ENCODE results near the gene UQCC5. TPM values are rescaled to one million over a fixed set of nuclear protein-coding genes. Genes with fewer than 3 reads are reported as not detected.

Gene UQCC5
- total and polyA plus RNA-seq, 2 experiments from 2014 or later: 0.32 to 64.2 TPM

DNA sequence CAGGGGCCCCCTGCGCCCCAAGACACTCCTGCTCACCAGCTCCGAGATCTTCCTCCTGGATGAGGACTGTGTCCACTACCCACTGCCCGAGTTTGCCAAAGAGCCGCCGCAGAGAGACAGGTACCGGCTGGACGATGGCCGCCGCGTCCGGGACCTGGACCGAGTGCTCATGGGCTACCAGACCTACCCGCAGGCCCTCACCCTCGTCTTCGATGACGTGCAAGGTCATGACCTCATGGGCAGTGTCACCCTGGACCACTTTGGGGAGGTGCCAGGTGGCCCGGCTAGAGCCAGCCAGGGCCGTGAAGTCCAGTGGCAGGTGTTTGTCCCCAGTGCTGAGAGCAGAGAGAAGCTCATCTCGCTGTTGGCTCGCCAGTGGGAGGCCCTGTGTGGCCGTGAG is 44.3 kb upstream of the UQCC5 start:
- no peaks in the 10 kb centered on the region for H3K9me3 ChIP-seq (ENCODE audit: low read depth)
- no peak for DNase-seq
- no peaks in the 10 kb centered on the region for H4K20me1 ChIP-seq (ENCODE audit: insufficient read depth)
- peaks cover 7% of the 10 kb centered on the region; the same call in 1 of the 2 replicates for H3K36me3 ChIP-seq (ENCODE audit: low read depth)
- in situ Hi-C loops (cut with MboI): no loop called here
- H2AFZ ChIP-seq: no peak overlapping the region
- peaks cover 8% of the 10 kb centered on the region for H3K4me1 ChIP-seq (ENCODE audit: insufficient read depth)
- H3K4me2 ChIP-seq (ENCODE audit: unreplicated experiment): no peak overlapping the region
- no peaks in the 10 kb centered on the region for H3K9me2 ChIP-seq (ENCODE audit: insufficient read depth)
- no peak overlapping the region for H3K4me3 ChIP-seq
- H3F3A ChIP-seq (ENCODE audit: insufficient read depth): no peaks in the 10 kb centered on the region
- no peaks in the 10 kb centered on the region for H3K79me2 ChIP-seq (ENCODE audit: insufficient read depth)
- H3K27me3 ChIP-seq (replicated peaks; ENCODE audit: insufficient read depth): no peaks in the 10 kb centered on the region
- no peak overlapping the region for H3K27ac ChIP-seq
- H3K9ac ChIP-seq: no peak overlapping the region
- TF ChIP-seq EZH2 (IDR thresholded peaks at IDR 0.05; ENCODE audit: insufficient read depth, poor library complexity, severe bottlenecking) (no peak), EZH2phosphoT487 (IDR thresholded peaks at IDR 0.05; ENCODE audit: insufficient read depth, low read depth) (no peak)
- WGBS, 2 experiments (ENCODE audit: low coverage in 1 of 2, low lambda C conversion rate in 2 of 2, missing lambda C conversion rate in 2 of 2): 95 to 97% methylated on average over 21 of the region's 21 CpGs

DNA sequence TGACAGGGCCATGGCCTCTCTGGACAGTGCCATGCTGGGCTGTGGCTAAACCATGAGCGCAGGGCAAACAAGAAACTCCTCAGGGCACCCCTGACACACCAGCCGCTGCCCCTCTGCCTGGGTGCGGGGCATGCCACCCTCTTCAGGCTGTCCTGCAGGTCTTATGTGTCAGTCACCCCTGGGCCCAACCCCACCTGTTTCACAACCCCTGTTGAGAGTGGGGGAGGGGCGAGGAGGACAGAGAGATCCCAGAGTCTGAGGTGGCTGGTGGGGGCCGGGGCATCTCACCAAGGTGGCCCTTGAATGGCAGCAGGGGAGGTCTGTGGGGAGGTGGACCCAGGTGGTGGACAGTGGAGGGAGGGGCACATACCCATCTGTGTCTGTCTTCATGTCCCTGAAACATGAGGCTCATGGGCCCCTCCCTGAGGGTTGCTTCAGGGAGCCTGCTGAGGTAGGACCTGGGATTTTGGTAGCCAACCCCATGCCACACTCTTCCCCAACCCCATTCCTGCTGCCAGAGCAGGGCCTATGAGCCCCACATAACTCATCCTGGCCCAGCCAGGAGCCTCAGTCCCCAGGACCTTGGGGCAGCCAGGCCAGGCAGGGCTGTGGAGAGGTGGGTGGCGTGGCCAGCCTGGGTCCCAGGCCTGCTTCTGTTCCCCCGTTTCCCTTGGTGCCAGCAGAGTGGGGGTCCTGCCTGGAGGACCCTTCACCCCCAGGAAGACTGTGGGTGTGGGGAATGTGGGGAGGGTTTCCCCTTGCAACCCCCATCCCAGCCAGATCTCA is 43.0 kb upstream of the UQCC5 start:
- no peak overlapping the region for H3K9ac ChIP-seq
- no peaks in the 10 kb centered on the region for H3K9me3 ChIP-seq (ENCODE audit: low read depth)
- H3K4me1 ChIP-seq (ENCODE audit: insufficient read depth): peaks cover 18% of the 10 kb centered on the region
- no peak overlapping the region for H3K4me3 ChIP-seq
- DNase-seq: no peak
- no peak overlapping the region for H3K27ac ChIP-seq
- WGBS, 2 experiments (ENCODE audit: low coverage in 1 of 2, low lambda C conversion rate in 2 of 2, missing lambda C conversion rate in 2 of 2): 97 to 99% methylated on average over 7 of the region's 7 CpGs
- H3K4me2 ChIP-seq (ENCODE audit: unreplicated experiment): no peak overlapping the region
- 0 out of 2 replicates have a peak, but pooled peaks cover 7% of the 10 kb centered on the region for H3F3A ChIP-seq (ENCODE audit: insufficient read depth)
- no peak overlapping the region for H2AFZ ChIP-seq
- no peaks in the 10 kb centered on the region for H3K9me2 ChIP-seq (ENCODE audit: insufficient read depth)
- in situ Hi-C loops (cut with MboI): no loop called here
- H4K20me1 ChIP-seq (ENCODE audit: insufficient read depth): no peaks in the 10 kb centered on the region
- no peaks in the 10 kb centered on the region for H3K79me2 ChIP-seq (ENCODE audit: insufficient read depth)
- peaks cover 7% of the 10 kb centered on the region; the same call in 1 of the 2 replicates for H3K36me3 ChIP-seq (ENCODE audit: low read depth)
- H3K27me3 ChIP-seq (replicated peaks; ENCODE audit: insufficient read depth): no peaks in the 10 kb centered on the region
- no peak for TF ChIP-seq EZH2phosphoT487 (IDR thresholded peaks at IDR 0.05; ENCODE audit: insufficient read depth, low read depth)
- TF ChIP-seq EZH2 (IDR thresholded peaks at IDR 0.05; ENCODE audit: insufficient read depth, poor library complexity, severe bottlenecking): no peak

DNA sequence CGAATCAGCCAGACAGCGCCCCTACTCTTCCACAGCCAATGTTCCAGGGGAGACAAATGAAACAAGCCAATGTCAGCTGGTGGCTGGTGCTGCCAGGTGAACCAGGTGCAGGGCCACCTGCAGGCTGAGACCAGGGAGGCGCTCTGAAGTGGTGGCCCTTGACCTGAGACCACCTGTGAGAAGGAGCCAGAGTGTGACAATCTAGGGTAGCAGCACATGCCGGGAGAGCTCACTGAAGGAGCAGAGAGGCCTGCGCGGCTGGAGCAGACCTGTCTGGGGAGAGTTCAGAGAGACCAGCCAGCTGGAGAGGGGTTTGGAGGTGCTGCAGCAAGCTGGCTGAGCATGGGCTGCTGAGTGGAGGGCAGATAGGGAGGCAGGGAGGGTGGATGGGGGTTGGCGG is 42.0 kb upstream of the UQCC5 start:
- H3K9ac ChIP-seq: no peak overlapping the region

DNA sequence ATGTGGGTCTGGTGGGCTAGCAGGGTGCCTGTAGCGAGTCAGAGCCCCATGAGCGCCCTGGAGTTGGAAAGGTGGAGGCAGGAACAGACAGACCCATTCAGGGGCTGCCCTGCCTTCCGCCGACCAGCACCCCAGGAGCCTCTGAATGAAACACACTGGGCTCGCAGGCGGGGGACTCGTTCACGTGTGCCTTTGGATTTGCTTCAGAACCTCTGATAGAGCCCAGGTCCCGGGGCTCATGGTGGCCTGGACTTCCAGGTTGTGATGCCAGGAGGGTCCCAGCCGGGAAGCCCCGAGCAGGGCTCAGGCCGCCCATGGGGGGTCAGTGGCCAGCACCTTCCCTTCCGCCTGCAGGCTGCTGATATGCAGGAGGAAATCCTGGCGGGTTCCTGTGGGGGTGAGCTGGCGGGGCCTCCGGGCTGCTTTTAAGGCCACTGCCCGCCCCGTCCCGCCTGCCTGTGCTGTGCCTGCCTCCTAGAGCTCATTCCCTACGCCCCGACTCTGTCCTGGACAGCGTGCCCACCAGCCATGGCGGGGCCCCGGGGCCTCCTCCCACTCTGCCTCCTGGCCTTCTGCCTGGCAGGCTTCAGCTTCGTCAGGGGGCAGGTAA is 41.4 kb upstream of the UQCC5 start, which contains the start of gene STAB1:
Gene STAB1 (plus strand): TSS at position 453 of the 610 bp plus-strand sequence. CDS start 76 bp downstream, at position 529.
- H3K4me3 ChIP-seq: no peak within 1 kb of the TSS
- H3K27me3 ChIP-seq (replicated peaks; ENCODE audit: insufficient read depth): no peaks in the 10 kb centered on the region
- H3K9me2 ChIP-seq (ENCODE audit: insufficient read depth): no peaks in the 10 kb centered on the region
- peaks cover 23% of the 10 kb centered on the region for H3K4me1 ChIP-seq (ENCODE audit: insufficient read depth)
- DNase-seq: no peak
- peaks cover 7% of the 10 kb centered on the region; the same call in 1 of the 2 replicates for H3K36me3 ChIP-seq (ENCODE audit: low read depth)
- H3K4me2 ChIP-seq (ENCODE audit: unreplicated experiment): no peak within 1 kb of the TSS
- in situ Hi-C loops (cut with MboI): no loop called here
- no peaks in the 10 kb centered on the region for H3K79me2 ChIP-seq (ENCODE audit: insufficient read depth)
- no peaks in the 10 kb centered on the region for H3K9me3 ChIP-seq (ENCODE audit: low read depth)
- H3K27ac ChIP-seq: no peak within 1 kb of the TSS
- no peak within 1 kb of the TSS for H3K9ac ChIP-seq
- H2AFZ ChIP-seq: no peak within 1 kb of the TSS
- WGBS, 2 experiments (ENCODE audit: low coverage in 1 of 2, low lambda C conversion rate in 2 of 2, missing lambda C conversion rate in 2 of 2): 74 to 79% methylated on average over 20 to 25 of the region's 25 CpGs
- H3F3A ChIP-seq (ENCODE audit: insufficient read depth): 0 out of 2 replicates have a peak, but pooled peaks cover 11% of the 10 kb centered on the region
- H4K20me1 ChIP-seq (ENCODE audit: insufficient read depth): no peaks in the 10 kb centered on the region
- TF ChIP-seq EZH2 (IDR thresholded peaks at IDR 0.05; ENCODE audit: insufficient read depth, poor library complexity, severe bottlenecking) (no peak), EZH2phosphoT487 (IDR thresholded peaks at IDR 0.05; ENCODE audit: insufficient read depth, low read depth) (no peak)

More for the DNA sequence above, 42.0 kb upstream of the UQCC5 start:
- H3K79me2 ChIP-seq (ENCODE audit: insufficient read depth): no peaks in the 10 kb centered on the region
- no peaks in the 10 kb centered on the region for H3K27me3 ChIP-seq (replicated peaks; ENCODE audit: insufficient read depth)
- no peaks in the 10 kb centered on the region for H3K9me2 ChIP-seq (ENCODE audit: insufficient read depth)
- in situ Hi-C loops (cut with MboI): no loop called here
- no peaks in the 10 kb centered on the region for H3K9me3 ChIP-seq (ENCODE audit: low read depth)
- H3F3A ChIP-seq (ENCODE audit: insufficient read depth): 0 out of 2 replicates have a peak, but pooled peaks cover 11% of the 10 kb centered on the region
- TF ChIP-seq EZH2 (IDR thresholded peaks at IDR 0.05; ENCODE audit: insufficient read depth, poor library complexity, severe bottlenecking) (no peak), EZH2phosphoT487 (IDR thresholded peaks at IDR 0.05; ENCODE audit: insufficient read depth, low read depth) (no peak)
- H2AFZ ChIP-seq: no peak overlapping the region
- no peaks in the 10 kb centered on the region for H4K20me1 ChIP-seq (ENCODE audit: insufficient read depth)
- H3K4me3 ChIP-seq: no peak overlapping the region
- H3K36me3 ChIP-seq (ENCODE audit: low read depth): peaks cover 7% of the 10 kb centered on the region; the same call in 1 of the 2 replicates
- peaks cover 23% of the 10 kb centered on the region for H3K4me1 ChIP-seq (ENCODE audit: insufficient read depth)
- no peak for DNase-seq
- no peak overlapping the region for H3K4me2 ChIP-seq (ENCODE audit: unreplicated experiment)
- no peak overlapping the region for H3K27ac ChIP-seq
- 79 to 80% methylated on average over 6 to 7 of the region's 7 CpGs for WGBS, 2 experiments (ENCODE audit: low coverage in 1 of 2, low lambda C conversion rate in 2 of 2, missing lambda C conversion rate in 2 of 2)
